ENCODE data around the gene GRIK1.

GRCh38 chr21:29987762-29988161 lies 48.0 kb upstream of the GRIK1 start:
- TF ChIP-seq POLR2A (IDR thresholded peaks at IDR 0.05), result no peak
- TF ChIP-seq, protein P1, sequence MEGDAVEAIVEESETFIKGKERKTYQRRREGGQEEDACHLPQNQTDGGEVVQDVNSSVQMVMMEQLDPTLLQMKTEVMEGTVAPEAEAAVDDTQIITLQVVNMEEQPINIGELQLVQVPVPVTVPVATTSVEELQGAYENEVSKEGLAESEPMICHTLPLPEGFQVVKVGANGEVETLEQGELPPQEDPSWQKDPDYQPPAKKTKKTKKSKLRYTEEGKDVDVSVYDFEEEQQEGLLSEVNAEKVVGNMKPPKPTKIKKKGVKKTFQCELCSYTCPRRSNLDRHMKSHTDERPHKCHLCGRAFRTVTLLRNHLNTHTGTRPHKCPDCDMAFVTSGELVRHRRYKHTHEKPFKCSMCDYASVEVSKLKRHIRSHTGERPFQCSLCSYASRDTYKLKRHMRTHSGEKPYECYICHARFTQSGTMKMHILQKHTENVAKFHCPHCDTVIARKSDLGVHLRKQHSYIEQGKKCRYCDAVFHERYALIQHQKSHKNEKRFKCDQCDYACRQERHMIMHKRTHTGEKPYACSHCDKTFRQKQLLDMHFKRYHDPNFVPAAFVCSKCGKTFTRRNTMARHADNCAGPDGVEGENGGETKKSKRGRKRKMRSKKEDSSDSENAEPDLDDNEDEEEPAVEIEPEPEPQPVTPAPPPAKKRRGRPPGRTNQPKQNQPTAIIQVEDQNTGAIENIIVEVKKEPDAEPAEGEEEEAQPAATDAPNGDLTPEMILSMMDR (IDR thresholded peaks at IDR 0.05), result no peak
- no peak for TF ChIP-seq POLR2AphosphoS5 (IDR thresholded peaks at IDR 0.05)
- TF ChIP-seq EP300 (IDR thresholded peaks at IDR 0.05; ENCODE audit: low read depth), result no peak
